Loucy (cell line): Measurements from ENCODE around the gene VCAN.

Experiments used
- CTCF ChIP-seq: fragments of 200-600 bp; sonication (generic); conservative IDR thresholded peaks from 2 replicates; pipeline ENCODE4 v1.5.1; 2014; ENCODE audit warnings: mild to moderate bottlenecking, antibody characterized with exemption, low read length
- EZH2phosphoT487 ChIP-seq: fragments of 200-600 bp; IDR thresholded peaks from 2 replicates; pipeline ENCODE4 v1.6.1; 2018; ENCODE audit warnings: antibody characterized with exemption, mild to moderate bottlenecking, moderate library complexity, borderline replicate concordance

- TF ChIP-seq CTCF (no peak), EZH2phosphoT487 (no peak)
Measured at GRCh38 chr5:83563631-83564030, 92.1 kb downstream of the VCAN start.
